ENCODE measurements around the gene NMNAT1.
"Not testable (repeated sequence)": the region's sequence is repeated elsewhere in the genome, so short reads cannot be mapped to it uniquely, and the experiment has no call there.

NMNAT1 gene

GRCh38 chr1:9920606-9921005 is 22.7 kb upstream of the NMNAT1 start:
- DNase-seq (ENCODE audit: low spot score): no peak

DNA sequence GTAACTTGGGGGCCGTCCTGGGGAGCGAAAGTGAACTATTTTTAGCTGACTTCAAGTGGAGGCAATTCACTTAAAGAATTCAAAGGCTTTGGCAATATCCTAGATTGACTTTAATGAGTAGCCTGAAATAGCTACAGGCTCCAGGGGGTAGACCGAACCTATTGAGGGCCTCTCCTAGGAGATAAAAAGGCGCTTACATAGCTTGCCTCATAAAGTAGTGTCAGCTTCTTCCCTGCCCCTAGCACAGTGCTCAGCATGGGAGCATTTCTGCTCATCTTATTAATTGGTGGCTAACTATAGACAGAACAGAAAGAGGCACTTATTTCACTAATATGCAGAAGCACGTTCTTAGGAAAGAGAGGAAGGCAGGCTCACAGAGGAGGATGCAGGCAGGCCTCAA is 20.9 kb upstream of the NMNAT1 start:
- DNase-seq (ENCODE audit: low spot score): no peak

GRCh38 chr1:9927259-9927658 is 16.0 kb upstream of the NMNAT1 start:
- no peak for DNase-seq (ENCODE audit: low spot score)

DNA sequence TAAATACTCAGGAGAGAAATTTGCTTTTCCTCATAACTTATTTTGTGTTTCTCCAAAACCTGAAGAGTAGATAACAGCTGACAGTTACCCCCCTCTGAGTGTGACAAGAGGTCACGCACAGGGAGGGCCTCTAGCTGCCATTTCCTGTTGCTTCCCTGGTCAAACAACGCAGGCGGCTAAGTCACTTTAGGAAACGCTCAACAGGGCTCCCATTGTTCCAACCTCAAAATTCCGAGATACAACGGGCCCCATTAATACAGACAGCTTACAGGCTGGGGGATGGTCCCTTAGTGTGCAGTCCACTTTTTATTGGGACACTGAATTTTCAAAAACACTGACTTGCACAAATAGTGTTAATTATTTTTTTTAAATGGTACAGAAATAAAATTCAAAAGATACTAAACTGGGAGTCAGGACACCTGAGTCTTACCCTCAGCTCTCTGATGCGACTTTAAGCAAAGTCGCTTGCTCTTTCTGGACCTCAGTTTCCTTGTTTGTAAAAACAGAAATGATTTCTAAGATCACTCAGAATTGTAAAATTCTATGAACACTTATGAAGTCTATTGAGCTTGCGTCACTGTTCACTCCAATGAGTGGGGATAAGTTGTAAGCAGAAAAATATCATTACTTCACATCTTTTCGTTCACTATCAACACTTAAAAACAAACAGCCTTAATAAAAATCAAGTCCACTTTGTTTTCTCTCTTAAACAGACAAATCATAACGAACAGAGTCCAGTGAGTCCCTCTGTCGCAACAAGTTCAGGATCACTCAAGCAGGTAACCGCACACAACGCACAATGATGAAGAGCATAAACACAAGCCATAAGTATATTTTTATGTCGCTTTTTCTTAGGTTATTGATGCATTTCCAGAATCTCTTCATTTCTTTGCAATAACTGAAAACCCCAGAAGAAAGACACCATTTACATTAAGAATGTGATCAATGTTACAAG is 13.6 kb upstream of the NMNAT1 start:
- DNase-seq (ENCODE audit: low spot score): no peak

DNA sequence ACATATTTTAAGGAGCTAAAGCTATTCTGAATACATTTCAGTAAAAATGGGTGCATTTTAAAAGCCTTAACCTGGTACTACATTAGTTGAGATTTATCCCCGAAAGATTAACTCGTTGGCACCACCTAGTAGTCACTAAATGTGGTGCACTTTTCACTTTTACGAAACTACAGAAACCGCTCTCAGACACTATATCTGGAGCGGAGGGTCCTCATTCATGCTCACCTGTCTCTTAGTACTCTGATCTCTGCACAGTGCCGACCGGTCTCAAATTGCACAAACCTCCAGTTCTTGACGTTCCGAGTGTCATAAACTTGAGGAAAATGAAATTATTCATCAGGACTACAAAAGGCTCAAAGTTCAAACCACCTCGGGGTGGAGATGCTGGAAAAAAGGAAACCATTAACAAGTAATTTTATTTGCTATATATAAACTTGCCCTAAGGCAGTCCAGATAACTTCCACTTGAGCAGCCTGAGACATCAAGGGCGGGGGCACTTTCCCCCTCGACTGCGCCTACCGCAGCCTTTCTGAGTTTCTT is 806 bp upstream of the NMNAT1 start:
- DNase-seq (ENCODE audit: low spot score): peak; percentile 49

- DNase-seq (ENCODE audit: low spot score): no peak
Measured at GRCh38 chr1:9946315-9946714, 3.0 kb downstream of the NMNAT1 start.

GRCh38 chr1:9957726-9958125 is 14.5 kb downstream of the NMNAT1 start:
- no peak for DNase-seq (ENCODE audit: low spot score)

GRCh38 chr1:9960011-9960410 is 16.7 kb downstream of the NMNAT1 start:
- no peak for DNase-seq (ENCODE audit: low spot score)

DNA sequence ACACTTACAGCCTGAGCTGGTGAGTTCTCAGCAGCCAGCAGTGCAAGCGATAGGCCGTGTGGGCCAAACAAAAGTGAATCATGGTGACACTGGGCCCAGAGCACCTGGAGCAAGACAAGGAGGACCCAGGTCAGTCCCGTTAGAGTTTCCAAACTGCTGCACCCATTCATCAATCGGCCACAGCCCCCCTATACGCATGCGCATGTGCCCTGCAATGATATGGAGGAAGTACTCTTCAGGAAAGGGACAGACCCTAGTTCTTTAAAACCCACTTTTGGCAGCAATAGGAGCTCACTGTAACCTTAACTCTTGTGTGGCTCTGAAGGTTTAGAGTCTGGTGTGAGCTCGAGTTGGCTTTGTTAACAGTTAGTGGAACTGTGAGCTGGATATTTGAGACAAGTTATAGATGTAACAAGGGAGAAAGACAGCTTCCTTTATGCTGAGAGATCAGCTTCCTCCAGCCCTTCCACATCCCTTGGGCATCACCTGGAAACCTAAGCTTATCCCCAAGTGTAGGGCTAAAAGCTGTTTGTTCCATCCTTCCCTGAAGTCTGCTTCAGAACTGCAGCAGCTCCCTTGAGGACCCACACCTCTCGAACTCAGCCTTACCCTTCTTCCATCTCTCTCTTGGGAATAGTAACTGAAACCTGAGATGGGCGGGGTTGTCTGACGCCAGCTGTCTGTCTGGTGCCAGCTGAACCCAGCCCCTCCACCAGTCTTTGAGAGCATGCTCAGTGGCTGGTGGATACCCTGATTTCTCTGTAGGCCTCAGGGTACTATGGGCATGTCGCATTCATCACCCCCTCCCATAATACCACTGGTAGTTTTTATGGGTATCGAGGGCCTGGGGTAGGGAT is 17.7 kb downstream of the NMNAT1 start:
- no peak for DNase-seq (ENCODE audit: low spot score)

- DNase-seq (ENCODE audit: low spot score): no peak
Measured at GRCh38 chr1:9984253-9984652, 41.0 kb downstream of the NMNAT1 start.

DNA sequence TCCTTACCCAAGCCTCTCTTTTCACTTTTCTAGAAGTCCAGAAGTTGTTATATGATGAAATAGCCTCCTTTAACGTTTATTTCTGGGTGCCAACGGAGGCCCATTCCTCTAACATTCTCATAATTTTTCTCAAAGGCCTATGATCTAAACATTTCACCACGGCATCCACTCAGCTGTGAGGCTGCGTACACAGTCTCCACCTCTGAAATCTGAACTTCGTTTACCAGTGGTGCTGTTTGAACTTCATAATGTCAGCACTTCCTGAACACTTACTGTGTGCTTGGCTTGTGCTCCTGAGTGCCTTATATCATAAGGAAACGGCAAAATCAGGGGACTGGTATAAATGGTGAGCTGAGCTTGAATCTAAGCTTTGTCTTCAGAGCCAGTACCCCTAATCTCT is 41.7 kb downstream of the NMNAT1 start:
- no peak for DNase-seq (ENCODE audit: low spot score)

GRCh38 chr1:9989773-9990172 is 46.5 kb downstream of the NMNAT1 start:
- DNase-seq (ENCODE audit: low spot score): no peak

DNA sequence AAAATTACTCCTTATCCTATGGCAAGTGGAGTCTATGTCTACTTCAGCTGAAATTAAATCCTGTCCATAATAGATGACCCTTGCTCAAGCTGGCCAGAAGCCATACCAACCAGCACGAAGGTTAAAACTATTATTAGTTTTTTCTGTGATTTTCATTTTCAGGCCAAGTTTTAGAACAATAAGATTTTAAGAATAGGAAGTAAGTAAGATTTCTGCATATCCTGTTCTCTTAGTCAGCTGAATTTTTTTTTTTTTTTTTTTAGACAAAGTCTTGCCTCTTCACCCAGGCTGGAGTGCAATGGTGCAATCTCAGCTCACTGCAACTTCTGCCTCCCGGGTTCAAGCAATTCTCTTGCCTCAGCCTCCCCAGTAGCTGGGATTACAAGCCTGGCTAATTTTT is 47.7 kb downstream of the NMNAT1 start:
- DNase-seq (ENCODE audit: low spot score): no peak

DNA sequence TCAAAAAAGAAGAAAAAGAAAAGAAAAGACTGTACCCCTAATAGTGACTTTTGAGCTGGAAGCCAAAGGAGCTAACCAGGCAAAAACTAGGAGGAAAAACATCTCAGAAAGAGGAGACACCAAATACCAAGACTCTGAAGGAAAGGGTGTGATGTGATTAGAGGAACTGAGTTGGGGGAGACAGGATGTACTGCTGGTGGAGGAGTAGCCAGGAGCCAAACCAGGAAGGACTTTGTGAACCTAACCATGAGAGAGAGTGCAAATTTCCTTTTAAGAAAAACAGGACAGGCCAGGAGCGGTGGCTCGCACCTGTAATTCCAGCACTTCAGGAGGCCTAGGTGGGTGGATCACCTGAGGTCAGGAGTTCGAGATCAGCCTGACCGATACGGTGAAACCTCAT is 49.6 kb downstream of the NMNAT1 start:
- DNase-seq (ENCODE audit: low spot score): no peak

DNA sequence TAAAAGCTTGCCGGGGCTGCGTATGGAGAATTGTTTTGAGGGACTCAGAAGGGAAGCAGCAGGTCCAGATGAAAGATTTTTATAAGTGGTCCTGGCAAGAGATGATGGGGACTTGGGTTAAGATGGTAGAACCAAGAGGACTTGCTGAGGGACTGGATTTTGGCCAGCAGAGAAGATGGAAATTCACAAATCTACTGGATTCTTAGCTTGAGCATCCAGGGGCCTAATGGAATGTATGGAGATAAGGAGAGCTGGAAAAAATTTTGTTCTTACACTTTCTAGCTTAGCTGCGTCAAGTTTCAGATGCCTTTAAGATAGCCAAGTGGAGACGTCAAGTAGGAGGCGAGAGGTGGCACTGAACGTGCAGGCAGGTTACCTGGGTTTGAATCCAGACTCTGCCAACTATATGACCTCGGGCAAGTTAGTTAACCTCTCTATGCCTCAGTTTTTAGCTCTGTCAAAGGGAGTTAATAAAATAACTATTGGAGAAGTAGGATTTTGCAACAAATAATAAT is 50.3 kb downstream of the NMNAT1 start:
- DNase-seq (ENCODE audit: low spot score): no peak

GRCh38 chr1:9996624-9997582 is 53.6 kb downstream of the NMNAT1 start, which contains the start of gene RBP7:
TSS of gene RBP7 (plus strand) at chr1:9997228. CDS start at chr1:9997259, 31 bp downstream.
- no peak for DNase-seq (ENCODE audit: low spot score)

GRCh38 chr1:10001016-10001665 is 57.9 kb downstream of the NMNAT1 start:
- no peak for DNase-seq (ENCODE audit: low spot score)

DNA sequence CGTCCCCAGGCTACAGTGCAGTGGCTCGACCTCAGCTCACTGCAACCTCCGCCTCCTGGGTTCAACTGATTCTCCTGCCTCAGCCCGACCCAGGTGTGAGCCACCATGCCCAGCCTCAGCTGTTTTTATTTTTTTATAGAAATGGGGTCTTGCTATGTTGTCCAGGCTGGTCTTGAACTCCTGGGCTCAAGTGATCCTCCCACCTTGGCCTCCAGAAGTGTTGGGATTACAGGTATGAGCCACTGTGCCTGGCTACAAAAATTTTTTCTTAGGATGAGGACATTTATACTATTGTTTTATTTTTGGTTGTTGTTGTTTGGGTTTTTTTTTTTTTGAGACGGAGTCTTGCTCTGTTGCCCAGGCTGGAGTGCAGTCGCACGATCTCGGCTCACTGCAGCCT is 62.0 kb downstream of the NMNAT1 start:
- DNase-seq (ENCODE audit: low spot score): not testable (repeated sequence)

GRCh38 chr1:10007169-10007568 is 63.9 kb downstream of the NMNAT1 start:
- no peak for DNase-seq (ENCODE audit: low spot score)

GRCh38 chr1:10014016-10014415 is 70.7 kb downstream of the NMNAT1 start:
- DNase-seq (ENCODE audit: low spot score): no peak

- no peak for DNase-seq (ENCODE audit: low spot score)
Measured at GRCh38 chr1:10019561-10019960, 76.3 kb downstream of the NMNAT1 start.

All from LoVo (cell line).